HuH-7 (cell line): ENCODE results near the gene CD83.

ENCODE experiments used
- DNase-seq: peaks from one replicate; pipeline ENCODE4 v3.0.0; 2011; ENCODE audit warnings: low spot score

The CD83 gene

DNA sequence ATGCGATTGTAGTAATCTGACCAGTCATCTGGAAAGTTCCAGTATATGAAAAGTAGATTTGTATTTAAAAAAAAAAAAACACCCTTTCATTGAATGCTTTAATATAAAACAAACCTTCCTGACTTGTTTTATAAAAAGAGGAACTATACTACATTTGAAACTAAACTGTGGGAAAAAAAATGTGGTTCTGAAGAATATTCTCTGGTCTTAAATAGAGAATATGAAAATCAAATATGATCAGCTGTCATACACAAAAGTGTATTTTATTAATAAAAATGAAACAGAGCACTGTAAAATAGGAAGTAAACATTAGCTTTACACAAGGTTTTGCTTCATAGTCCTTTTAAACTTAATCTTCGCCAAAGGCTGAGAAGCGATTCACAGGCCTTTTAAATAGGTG, 25.3 kb upstream of the CD83 start:
- no peak for DNase-seq

DNA sequence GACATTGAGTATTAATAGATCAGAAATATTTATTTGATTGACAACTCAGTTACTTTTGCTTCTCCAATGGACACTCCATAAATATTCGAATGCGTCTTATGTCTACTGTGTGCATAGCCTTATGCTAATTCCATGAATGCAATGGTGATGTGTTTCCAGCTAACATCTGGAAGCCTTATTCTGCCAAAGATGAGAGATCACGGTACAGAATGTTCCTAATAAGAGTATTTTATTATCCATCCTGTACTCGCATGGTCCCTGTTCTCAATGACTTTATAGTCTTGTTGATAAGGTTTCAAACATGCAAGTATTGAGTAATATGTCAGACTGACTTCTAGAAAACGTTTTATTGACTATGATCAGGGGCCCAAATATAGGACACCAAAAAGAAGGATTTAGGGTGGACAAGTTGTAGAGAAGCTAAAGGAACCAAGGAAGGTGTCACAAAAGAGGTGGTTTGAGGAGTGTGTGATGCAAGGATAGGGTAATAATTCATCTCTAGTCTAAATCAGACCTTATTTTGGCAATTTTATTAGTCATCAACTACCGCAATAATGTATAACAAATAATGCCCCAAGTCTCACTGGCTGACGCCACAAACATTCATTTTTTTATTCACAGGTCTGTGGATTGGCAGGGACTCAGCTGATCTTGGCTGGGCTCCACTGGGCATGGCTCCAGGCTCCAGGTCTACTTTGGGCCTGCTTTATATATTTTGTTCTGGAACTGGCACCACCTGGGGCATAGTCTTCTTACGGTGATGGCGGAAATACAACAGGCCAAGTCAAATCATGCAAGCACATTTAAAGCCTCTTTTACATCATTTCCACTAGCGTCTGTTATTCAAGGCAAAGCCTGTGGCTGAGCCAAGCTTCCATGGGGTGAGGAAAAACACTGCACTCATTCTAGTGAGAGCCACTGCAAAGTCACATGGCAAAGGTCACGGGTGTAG, 24.5 kb upstream of the CD83 start:
- DNase-seq = no peak

DNA sequence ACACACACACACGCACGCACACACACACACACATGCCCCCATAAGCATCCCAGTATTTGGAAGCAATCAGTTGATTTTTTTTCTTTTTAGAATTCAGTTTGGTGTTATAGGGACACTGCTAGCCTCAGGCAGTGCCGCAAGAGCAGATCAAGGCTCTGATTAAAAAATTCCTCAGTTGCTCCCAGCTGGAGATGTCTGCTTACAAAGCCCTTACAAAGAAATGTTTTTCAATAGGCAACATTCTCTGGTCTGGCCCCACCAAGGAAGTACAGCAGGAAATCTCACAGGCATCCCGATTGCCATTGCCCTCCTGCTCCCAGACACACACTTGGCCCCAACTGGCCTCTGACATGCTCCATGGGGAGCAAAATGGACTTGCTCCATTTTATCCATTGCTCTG, 22.9 kb upstream of the CD83 start:
- DNase-seq = no peak

DNA sequence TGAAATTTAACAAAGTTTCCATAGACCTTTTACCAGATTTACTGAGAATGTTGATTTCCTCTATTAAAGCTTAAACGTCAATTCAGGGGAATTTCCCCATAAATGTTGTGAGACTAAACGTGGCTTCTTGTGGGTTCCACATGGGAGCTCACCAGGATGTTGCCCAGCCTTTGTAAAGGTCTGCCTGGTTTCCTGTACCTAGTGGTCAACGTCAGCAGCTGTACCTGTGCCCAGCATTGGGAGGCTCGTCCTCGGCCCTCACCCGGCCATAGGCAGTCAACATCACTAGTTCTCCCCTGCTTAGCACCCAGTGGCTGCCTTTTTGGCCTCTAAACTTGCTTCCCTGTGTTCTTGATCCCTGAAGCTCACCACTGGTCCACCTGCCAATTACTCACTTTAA, 22.1 kb upstream of the CD83 start:
- DNase-seq = no peak

DNA sequence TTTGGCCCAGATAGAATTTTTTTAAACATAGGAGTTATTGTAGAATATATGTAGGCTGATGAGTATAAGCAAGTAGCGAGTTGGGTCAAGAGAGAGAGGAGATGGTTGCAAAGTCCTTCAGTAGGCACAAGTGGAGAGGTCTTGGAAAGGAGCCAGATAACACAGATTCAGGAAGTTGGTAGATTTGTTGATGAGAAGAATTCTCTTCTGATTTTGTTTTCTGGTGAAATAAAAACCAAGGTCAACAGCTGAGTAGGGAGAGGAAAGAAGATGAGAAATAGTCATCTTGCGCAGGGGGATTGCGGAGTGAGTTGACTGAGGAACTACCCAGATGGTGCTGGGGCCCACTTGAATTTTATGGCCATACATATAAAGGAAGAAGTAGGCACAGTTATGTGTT, 17.4 kb upstream of the CD83 start:
- DNase-seq = no peak

DNA sequence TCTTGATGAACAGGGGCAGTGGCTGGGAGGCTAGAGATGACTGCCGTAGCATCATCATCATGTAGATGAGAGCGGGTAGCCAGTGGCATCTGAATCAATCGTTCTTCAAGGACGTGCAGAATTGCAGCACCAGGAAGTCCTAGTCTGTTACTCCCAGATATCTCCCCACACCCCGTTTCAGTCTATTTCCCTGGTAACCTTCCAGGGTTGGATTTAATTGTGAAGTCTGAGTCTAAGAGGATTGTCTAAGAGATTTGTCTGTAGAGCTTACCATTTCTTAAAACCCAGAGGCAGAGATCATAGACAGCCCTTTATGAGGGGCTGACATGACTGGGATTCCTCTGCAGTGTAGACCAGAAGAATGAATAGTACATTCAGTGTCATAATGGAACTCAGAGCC, 16.6 kb upstream of the CD83 start:
- no peak for DNase-seq

DNA sequence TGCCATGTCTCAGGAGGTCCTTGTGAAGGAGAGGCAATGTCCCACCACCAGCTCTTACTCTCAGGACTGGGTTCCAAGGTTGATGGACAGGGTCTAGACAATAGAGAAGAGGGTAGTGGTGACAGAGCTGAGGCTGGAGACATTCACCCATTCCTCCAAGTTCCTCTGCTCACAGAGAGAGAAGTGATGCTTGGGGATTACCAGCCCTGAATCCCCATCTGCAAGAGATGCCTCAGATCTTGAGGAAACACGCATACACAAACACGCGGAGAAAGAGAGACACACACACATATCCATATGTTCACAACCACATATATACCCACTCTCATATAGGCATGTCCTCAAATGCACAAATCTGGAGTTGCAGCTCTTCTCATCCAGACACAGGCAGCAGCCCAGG, 15.2 kb upstream of the CD83 start:
- no peak for DNase-seq

DNA sequence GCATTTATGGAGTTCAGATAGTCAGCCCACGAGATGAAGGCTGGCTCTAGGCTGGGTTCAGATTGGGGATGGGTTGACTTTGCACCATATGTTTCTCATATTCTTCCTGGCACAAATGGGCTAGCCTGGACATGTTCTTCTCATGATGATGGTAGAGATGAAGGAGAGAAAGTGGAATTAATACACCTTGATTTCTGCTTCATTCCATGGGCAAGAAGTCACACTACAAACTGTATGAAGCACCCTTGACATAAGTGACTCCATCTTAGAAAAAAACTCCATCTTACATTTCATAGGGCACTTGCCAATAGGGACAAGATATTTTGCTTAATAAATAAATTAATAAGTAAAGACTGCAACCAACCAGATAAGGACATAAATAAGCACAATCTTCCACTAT, 12.0 kb upstream of the CD83 start:
- no peak for DNase-seq

DNA sequence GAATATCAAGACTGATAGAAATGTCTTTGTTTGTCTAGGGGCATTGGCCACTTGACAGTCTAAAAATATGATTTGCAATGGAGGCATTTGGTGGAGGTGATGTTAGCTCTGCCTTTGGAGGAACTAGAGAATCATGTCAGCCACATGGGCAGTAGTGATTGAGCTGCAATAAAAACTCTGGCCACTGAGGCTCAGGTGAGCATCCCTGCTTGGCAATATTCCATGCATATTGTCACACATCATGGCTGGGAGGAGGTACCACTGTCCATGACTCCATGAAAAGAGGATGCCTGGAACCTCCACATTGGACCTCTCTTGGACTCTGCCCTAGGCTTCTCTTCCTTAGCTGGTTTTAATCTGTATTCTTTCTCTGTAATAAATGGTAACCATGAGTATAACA, 10.6 kb upstream of the CD83 start:
- no peak for DNase-seq

DNA sequence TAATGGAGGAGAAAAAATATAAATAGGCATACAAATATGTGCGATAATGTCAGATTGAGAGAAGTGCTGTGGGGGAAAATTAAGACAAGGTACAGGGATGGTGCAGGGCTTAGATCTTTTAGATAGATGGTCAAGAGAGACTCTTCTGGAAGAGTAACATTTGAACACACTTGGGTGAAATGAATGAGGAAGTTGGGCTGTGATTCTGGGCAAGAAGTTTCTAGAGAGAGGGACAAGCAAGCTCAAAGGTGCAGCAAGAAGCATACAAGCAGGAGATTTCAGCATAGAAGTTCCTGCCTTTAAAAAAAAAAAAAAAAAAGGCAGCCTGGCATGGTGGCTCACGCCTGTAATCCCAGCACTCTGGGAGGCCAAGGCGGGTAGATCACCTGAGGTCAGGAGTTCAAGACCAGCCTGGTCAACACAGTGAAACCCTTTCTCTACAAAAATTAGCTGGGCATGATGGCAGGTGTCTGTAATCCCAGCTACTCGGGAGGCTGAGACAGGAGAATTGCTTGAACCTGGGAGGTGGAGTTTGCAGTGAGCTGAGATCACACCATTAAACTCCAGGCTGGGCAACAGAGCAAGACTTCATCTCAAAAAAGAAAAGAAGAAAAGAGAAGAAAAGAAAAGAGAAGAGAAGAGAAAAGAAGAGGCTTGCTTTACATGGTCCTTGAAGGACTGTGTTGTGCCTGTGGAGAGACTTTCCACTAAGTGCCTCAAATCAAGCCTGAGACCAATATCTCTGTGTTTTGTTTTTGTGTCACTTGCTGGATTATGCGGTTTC, 9.7 kb upstream of the CD83 start:
- no peak for DNase-seq

DNA sequence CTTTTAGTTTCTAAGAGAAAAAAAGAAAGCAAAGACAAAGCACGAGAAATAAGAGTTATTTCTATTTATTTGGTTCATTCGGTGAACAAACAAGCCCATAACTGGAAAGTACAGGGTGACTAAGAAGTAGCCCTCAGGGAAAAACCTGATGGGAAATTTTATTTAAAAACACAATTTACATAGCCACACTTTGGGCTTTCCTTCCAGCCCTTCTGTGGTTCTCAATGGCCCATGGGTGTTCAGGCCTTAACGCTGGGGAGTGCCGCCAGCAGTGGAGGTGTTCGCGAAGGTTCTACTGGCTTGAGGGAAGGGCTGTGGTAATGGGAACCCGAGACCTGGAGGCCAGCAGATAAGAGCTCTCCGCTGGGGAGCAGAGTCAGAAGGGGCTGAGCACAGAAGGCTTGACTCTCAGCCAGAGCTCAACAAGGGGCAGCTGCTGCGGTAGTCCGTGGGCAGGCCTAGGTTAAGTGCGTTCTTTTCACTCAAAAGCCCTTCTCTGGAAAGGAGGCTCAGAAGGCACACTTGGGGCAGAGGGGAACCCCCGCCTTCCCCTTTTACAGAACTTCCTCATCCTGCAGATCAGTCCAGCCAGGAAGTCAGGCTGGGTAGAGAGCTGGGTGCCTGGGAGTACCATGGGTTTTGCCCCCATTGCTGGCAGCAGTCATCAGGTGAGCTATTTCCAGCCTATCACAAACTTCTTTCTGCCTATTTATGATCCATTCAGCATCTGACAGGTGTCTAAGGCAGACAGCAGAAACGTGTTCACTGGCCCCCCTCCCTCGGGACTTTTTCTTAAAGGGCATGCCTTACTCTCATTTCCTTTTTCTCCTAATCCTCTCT, 8.8 kb upstream of the CD83 start:
- DNase-seq = no peak

DNA sequence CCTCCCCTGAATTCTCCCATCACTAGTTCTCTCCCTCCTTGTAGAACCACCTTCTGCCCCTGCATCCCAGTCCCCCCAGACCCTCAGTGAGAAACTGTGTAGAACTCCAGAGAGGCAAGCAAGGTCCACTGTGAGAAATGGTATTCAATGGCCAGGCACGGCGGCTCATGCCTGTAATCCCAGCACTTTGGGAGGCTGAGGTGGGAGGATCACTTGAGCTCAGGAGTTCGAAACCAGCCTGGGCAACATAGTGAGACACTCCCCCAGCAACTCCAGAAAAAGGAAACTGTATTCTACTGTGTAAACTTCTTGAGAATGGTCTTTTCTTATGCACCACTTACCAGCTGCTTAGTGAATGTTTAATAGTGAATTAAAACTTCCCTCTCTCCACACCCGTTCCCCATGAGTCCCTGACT, 8.2 kb upstream of the CD83 start:
- no peak for DNase-seq

DNA sequence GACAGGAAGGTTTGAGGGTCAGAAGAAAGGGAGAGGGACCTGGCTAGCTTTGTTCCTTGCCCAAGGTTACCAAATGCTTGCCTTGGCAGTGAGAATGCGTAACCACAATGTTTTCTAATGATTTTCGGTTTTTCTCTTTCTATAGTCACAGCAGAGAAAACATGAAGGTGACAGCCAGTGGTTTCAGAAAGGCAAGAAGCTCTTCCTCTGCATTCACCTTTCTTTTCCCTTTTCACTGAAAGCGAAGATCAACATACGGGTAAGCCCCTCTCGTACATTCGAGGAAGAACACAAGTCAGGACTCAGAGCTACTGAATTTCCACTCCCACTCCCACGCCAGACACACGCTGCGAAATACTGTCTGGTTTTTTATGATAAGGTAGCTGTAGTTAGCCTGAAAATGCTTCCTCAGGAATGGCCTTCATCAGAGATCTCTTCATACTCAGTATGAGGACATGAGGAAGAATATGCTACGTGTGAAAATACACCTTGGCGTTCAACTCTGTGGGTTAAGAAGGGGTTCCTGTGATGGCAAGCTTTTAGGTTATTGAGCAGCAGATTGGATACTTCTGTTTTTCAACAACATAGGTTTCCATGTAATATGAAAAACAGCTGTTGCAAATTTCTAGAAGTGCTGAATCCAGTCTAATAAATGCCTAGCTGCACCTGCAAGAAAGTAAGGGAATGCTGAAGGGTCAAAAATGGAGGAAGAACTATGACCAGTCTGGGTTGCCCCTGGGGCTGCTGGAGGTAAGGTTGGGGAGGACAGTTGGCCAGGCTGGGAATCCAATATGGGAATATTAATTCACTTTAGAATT, 7.4 kb upstream of the CD83 start:
- DNase-seq = no peak

DNA sequence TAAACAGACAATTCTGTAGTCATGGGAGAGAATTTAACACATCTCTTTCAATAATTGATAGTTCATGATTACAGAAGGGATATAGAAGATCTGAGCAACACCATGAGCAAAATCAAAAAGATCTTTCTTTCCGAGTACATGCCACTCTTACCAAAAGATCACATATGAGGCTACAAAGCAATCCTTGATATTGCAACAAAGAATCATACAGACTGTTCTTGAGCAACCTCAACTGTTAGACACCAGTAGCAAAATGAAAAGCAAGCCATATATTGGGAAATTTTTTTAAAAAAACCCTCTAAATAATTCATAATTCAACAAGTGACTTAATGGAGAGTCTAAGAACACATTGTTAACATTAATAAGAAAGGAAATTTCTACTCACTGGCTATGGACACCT, 3.6 kb upstream of the CD83 start:
- no peak for DNase-seq

DNA sequence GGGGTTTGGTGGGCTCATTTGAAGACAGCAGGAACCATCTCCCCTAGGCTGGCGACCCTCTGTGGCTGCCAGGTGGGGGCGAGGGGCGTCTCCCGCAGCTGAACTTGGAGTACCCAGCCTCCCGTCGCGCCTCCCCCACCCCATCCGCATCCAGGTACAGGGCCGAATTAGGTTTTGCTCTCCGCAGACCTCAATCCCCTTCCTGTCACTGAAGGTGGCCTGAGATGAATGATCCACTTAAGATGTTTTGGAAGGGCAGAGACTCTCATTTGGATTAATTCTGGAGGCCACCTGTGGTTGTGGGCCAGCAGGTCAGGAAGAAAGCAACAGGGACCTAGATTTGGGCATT, 493 bp downstream of the CD83 start:
- no peak for DNase-seq

DNA sequence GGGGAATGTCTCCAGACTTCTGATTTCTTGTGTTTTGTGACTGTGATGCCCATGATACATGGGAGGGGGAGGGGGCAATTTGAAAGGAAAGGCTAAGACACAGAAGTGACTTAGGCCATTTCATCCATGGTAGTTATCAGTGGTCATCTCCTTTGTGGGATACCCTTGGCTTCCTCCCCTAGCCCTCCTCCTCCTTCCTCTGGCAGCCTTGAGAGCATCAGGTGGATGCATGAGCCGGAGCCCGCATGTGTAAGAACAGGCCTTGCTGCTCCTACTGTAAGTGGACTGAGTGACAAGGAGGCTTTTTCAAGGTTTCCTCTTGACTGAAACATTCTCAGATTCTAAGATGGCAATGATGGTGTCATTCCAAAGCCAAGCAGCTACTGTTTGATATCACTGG, 874 bp downstream of the CD83 start:
- no peak for DNase-seq

DNA sequence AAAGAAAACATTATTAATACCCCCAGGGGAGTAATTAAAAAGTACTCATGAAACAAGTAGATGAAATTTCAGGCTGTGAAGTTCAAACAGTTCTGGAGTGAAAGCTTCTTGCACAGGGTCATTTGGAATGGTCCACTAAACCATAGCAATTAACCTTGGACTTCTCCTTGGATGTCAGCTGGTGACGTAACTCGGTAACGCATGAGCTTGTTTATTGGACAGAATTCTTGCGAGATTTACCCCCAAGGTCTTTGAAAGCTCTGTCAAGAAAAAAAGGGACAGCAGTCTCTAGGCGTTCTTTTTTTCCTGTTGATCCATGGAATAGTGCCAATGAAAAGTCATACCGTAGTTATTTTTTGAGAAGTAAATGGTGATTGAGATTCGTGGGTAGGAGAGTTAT, 2.2 kb downstream of the CD83 start:
- DNase-seq = no peak

DNA sequence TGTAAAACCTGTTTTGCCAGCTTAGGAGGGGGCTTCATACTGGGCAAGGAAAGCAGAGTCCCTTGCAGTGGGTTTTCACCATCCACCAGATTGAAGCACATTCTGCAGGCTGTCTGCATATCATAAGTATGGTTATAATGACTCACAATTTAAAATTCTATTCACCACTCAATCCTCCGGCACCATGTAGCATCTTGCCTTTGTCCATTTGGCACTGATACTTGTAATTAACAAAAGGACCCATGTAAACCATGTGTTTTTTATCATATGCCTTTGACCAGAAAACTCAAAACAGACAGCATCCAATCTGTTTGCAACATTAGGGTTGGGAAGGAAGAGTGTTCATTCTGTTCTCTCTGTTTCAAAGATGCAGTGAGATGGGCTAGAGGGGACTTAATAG, 3.0 kb downstream of the CD83 start:
- DNase-seq = no peak

DNA sequence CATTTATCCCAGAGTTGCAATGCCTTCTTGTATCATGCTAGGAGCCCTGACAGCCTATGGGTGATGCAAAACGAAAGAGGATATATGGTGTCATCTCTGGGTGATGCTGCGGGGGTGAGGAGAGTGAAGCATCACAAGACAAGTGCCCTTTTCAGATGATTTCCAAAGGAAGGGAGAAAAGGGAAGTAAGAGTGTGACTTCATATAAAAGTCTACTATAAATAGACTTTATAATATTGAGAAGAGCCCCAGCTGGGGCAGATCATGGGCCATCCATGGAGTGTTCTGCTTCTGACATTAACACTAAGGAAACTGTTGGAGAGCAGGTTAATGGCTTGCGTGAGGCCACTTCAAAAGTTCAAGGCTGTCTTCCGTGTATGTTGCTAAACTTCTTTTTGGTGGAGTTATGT, 4.4 kb downstream of the CD83 start:
- DNase-seq = no peak

DNA sequence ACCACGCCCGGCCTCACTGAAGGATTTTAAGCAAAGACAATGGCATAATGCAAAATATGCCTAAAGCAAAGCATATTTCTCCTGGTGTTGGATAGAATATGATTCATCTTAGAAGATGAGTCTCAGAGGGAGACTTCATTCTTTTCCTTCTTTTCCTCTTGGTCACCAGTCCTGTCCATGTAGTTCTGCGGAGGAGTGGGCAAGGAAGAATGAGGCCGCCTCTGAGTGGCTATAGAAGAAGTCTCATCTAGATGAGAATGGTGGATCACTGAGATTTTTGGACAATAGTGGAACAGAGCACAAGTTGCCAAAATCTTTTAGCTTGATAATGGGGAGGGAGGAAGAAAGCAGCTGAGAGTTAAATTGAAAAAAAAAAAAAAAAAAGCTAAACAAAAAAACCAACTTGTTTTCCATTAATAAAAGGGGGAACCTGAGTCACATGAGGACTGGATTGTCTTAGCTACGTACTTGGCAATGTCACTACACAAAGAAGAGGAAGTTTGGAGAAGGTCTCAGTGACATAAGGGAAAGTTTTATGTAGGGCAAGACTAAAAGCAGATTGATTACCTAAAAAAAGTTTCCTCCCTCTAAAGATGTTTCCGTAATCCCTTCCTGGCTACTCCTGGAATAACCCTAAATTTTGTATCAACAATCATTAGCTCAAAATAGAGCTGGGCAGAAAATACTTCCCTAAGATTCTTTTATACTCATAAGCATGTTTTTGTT, 6.0 kb downstream of the CD83 start:
- no peak for DNase-seq

DNA sequence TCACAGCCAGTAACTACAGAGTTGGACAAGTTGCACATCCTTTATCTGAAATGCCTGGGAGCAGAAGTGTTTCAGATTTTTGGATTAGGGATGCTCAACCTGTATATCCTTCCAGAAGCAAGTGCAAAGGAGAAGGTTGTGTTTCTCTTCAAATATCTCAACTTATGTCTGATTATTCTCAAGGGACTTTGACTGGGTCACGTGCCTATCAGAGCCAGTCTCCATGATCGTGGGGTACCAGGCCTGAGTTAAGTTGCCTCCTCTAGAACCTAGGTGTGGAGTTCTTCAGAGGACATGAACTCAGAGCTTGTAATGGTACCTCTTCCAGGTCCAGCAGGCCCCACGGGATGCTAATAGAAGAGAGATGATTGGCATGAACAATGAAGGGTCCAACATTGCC, 7.8 kb downstream of the CD83 start:
- DNase-seq = no peak
